ENCODE data around the gene TMEM30B. TPM values are rescaled to one million over a fixed set of nuclear protein-coding genes. Genes with fewer than 3 reads are reported as not detected.

TMEM30B gene
- total RNA-seq, 1 donor from 2014 or later, result 14.7 TPM

DNA sequence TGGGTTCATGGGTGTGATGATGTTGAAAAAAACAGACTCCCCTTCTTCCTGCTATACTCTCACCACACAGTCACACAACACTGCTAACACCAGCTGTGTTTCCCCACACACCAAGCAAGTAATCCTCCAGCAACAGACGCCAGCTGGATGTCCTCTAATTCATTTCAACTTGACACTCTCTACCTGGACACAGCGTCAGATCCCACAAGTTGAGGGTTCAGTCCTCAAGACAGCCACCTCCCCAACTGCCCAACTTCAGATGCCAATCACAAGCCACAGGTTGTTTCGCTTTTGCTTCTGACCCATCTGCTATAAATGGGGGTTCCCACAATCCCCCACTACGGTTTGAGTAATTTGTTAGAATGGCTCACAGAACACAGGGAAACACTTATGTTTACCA lies 49.3 kb downstream of the TMEM30B start:
- ATAC-seq, result no peak

DNA sequence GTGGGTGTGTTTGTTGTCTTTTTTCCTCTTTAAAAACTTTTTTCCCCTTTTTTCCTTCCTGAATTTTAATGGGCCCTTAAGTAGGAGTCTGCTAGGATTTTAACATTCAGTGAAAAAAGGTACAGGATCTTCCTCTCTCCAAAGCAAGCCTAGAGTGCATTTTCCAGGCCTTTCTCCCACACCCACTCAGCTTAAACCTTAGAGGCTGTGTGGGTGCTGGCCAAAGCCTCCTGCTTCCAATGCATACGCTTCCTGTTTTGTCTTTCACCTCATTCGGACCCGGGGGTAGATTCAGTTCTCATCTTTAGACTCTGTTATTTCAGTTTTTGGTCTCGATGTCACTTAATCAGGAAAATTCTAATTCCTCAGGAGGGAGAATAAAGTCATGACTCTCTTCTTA lies 51.2 kb downstream of the TMEM30B start:
- ATAC-seq, result no peak

DNA sequence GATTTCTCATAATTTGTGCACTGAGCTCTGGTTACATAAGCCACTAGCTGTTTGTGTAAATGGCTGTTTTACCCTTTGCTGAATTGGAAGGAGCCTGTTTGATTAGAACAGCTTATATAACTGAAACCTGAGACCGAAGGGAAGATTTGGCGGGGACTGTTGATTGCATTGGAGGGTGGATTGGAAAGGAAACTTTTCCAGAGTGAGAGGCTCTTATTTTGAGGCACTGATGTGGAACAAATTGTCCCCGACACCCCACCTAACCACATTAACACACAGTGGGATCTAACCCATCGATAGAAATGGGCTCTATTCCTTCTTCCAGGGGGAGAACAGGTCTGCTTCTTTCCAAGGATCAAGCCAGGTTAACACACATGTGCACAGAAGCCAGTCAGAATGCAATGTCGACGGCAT lies 51.7 kb downstream of the TMEM30B start:
- no peak for ATAC-seq

DNA sequence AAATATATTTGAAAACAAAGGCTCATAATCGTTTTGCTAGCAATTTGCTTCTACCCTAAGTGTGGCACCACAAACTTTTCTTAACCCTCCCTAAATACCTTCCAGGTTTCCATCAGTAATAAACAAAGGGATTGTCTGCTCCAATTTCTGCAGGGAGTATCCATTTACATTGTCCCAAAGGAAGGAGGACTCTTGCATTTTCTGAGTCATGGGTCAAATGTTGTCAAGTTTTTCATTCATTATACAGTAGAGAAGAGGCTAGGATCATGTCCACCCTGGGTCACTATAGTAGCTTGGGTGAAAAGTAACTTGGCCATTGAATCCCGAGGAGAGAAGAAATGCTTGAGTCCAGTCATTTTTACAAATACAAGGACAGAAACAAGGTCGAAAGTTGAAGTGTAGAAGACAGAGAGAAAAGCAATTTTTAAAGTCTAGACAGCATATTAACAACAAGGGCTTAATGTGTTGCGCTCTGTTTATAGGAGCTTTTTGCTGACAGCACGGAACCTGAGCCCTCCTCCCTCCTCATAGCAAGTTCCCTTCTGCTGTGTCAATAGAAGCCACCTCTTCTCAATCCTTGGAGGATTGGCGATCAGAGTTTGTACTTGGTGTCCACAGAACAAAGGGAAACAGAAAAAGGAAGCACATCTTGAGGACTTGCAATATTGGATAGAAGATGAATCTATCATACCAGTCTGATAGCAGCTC lies 53.1 kb downstream of the TMEM30B start:
- no peak for ATAC-seq

Other genes starting within 250 kb of the TMEM30B start
- gene PRKCH, start 40.2 kb upstream of the TMEM30B start, total RNA-seq, result 48.2 TPM